K562 (cell line): ENCODE results near the gene CDCA4. TPM values are rescaled to one million over a fixed set of nuclear protein-coding genes. Genes with fewer than 3 reads are reported as not detected.

Source experiments
- ATF7 ChIP-seq: fragments of 450-650 bp; IDR thresholded peaks from 2 replicates; pipeline ENCODE4 v1.7.1; 2014; ENCODE audit warnings: mild to moderate bottlenecking, moderate library complexity
- FUS ChIP-seq: fragments of 200-400 bp; formaldehyde crosslinking; optimal IDR thresholded peaks from 2 replicates; pipeline ENCODE3; 2017; ENCODE audit warnings: low read depth, low read length
- GABPA ChIP-seq: fragments of 200-800 bp; sonication (Bioruptor generic); conservative IDR thresholded peaks from 2 replicates; pipeline ENCODE4 v1.6.1; 2016; ENCODE audit warnings: low read depth, missing genetic modification characterization, missing compliant biosample characterization
- MXI1 ChIP-seq: IDR thresholded peaks from 2 replicates; pipeline ENCODE4 v1.6.1; 2011; ENCODE audit warnings: low read depth, mild to moderate bottlenecking, improper control_type of control experiment, low read length
- PHTF2 ChIP-seq: fragments of 250-450 bp; sonication (Bioruptor Pico); IDR thresholded peaks from 2 replicates; pipeline ENCODE4 v1.5.0; 2021; ENCODE audit warnings: mild to moderate bottlenecking
- STAG1 ChIP-seq: sonication (generic); formaldehyde crosslinking; IDR thresholded peaks from 2 replicates; pipeline ENCODE4 v1.5.0; 2020; ENCODE audit warnings: missing genetic modification reagents, borderline replicate concordance
- SUPT5H ChIP-seq: fragments of 450-650 bp; IDR thresholded peaks from 2 replicates; pipeline ENCODE4 v1.6.1; 2016
- TGIF2 ChIP-seq: sonication (generic); formaldehyde crosslinking; IDR thresholded peaks from 2 replicates; pipeline ENCODE4 v1.8.1; 2022; ENCODE audit warnings: mild to moderate bottlenecking, missing genetic modification reagents, moderate library complexity
- ZNF143 ChIP-seq: sonication (generic); formaldehyde crosslinking; IDR thresholded peaks from 2 replicates; pipeline ENCODE4 v1.9.0; 2022; ENCODE audit warnings: mild to moderate bottlenecking, missing genetic modification reagents
- ZNF57 ChIP-seq: fragments of 450-650 bp; formaldehyde crosslinking; IDR thresholded peaks from 2 replicates; pipeline ENCODE4 v1.4.0; 2020; ENCODE audit warnings: mild to moderate bottlenecking, moderate library complexity
- polyA plus RNA-seq, 8 experiments: library from polyadenylated mRNA; depleted of rRNA in 4 of 8; stranded (reverse) in 5 of 8; unstranded in 3 of 8; fragments of >200 nt; fragmentation: Nextera tagmentation in 2 of 8; fragmentation: Illumina TruSeq in 1 of 8; extraction: Ambion mirVana in 2 of 8; extraction: Trizol in 1 of 8; gene quantifications; 2 replicates each; pipeline versions ENCODE4 v1.2.1 to v1.2.3, GENCODE V29; 2011 to 2014; ENCODE audit warnings: inconsistent platforms in 1 of 8, missing spikeins in 1 of 8
- total RNA-seq, 7 experiments: library from RNA; depleted of rRNA in 6 of 7; stranded (reverse); fragments of >200 nt in 6 of 7; fragmentation: Illumina TruSeq in 2 of 7; extraction: Trizol in 2 of 7; gene quantifications; 2 replicates each; pipeline versions ENCODE4 v1.2.1 to v1.2.3, GENCODE V29; 2011 to 2021; ENCODE audit warnings: low replicate concordance in 1 of 7
- TF ChIP-seq, protein P1 (sequence below), 2 experiments: fragments of 450-650 bp; formaldehyde crosslinking in 1 of 2; IDR thresholded peaks; 2 replicates each; pipeline versions ENCODE4 v1.4.0 to v1.6.1; 2014 to 2020; ENCODE audit warnings: mild to moderate bottlenecking in 2 of 2, borderline replicate concordance in 1 of 2, low read depth in 1 of 2
- TF ChIP-seq, protein P2 (sequence below): sonication (generic); formaldehyde crosslinking; IDR thresholded peaks from 2 replicates; pipeline ENCODE4 v1.8.1; 2023; ENCODE audit warnings: mild to moderate bottlenecking, missing genetic modification reagents
- TF ChIP-seq, protein P3 (sequence below): fragments of 250-450 bp; sonication (Bioruptor Pico); IDR thresholded peaks from 2 replicates; pipeline ENCODE4 v1.5.0; 2021; ENCODE audit warnings: mild to moderate bottlenecking, borderline replicate concordance

The CDCA4 gene
- total and polyA plus RNA-seq, 9 of the 15 experiments (the other 6 are each of a cell fraction or from before 2014, with no cell fraction given) = 6.6 to 44.2 (median 23.0) TPM

DNA sequence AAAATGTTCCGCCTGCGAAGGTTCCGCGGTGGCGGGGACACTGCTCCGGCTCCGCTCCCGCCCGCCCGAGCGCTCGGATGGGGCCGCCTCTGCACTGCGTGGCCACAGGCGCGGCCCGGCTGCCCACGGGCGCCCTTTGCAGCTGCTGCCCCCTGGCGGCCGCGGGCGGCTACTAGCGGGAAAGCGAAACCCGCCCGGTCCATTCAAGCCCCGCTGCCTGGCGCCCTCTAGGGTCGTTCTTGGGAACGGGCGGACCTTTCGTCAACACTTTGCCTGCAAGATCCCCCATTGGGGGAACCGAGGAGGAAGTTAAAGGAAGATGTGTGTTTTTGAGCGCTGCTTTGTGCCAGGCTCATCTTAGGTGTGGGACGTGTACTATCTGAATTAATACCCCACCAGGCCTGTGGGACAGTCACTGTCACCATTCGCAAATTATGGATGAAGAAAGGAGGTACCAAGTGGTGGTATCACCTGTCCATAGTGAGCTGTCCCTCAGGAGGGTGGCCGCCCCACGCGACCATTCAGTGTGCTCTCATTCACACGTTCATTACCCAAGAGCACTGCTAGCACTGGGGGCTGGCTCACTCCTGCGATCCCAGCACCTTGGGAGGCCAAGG lies 24.9 kb upstream of the CDCA4 start (continued):
- TF ChIP-seq, protein P1, sequence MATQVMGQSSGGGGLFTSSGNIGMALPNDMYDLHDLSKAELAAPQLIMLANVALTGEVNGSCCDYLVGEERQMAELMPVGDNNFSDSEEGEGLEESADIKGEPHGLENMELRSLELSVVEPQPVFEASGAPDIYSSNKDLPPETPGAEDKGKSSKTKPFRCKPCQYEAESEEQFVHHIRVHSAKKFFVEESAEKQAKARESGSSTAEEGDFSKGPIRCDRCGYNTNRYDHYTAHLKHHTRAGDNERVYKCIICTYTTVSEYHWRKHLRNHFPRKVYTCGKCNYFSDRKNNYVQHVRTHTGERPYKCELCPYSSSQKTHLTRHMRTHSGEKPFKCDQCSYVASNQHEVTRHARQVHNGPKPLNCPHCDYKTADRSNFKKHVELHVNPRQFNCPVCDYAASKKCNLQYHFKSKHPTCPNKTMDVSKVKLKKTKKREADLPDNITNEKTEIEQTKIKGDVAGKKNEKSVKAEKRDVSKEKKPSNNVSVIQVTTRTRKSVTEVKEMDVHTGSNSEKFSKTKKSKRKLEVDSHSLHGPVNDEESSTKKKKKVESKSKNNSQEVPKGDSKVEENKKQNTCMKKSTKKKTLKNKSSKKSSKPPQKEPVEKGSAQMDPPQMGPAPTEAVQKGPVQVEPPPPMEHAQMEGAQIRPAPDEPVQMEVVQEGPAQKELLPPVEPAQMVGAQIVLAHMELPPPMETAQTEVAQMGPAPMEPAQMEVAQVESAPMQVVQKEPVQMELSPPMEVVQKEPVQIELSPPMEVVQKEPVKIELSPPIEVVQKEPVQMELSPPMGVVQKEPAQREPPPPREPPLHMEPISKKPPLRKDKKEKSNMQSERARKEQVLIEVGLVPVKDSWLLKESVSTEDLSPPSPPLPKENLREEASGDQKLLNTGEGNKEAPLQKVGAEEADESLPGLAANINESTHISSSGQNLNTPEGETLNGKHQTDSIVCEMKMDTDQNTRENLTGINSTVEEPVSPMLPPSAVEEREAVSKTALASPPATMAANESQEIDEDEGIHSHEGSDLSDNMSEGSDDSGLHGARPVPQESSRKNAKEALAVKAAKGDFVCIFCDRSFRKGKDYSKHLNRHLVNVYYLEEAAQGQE (IDR thresholded peaks at IDR 0.05; ENCODE audit: borderline replicate concordance) = peak; percentile 97
- TF ChIP-seq, protein P1 (CRISPR knock-in tag; IDR thresholded peaks at IDR 0.05; ENCODE audit: low read depth) = no peak
- peak; percentile 95 for TF ChIP-seq STAG1
- no peak for TF ChIP-seq ZNF57 (CRISPR knock-in tag)
- TF ChIP-seq ZNF143 = no peak
- no peak for TF ChIP-seq GABPA (tag)
- TF ChIP-seq, protein P2, sequence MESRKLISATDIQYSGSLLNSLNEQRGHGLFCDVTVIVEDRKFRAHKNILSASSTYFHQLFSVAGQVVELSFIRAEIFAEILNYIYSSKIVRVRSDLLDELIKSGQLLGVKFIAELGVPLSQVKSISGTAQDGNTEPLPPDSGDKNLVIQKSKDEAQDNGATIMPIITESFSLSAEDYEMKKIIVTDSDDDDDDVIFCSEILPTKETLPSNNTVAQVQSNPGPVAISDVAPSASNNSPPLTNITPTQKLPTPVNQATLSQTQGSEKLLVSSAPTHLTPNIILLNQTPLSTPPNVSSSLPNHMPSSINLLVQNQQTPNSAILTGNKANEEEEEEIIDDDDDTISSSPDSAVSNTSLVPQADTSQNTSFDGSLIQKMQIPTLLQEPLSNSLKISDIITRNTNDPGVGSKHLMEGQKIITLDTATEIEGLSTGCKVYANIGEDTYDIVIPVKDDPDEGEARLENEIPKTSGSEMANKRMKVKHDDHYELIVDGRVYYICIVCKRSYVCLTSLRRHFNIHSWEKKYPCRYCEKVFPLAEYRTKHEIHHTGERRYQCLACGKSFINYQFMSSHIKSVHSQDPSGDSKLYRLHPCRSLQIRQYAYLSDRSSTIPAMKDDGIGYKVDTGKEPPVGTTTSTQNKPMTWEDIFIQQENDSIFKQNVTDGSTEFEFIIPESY = 0 out of 2 replicates have a peak, but pooled peaks have one; percentile 56
- no peak for TF ChIP-seq TGIF2
- TF ChIP-seq PHTF2 (CRISPR knock-in tag) = no peak
- no peak for TF ChIP-seq SUPT5H
- TF ChIP-seq MXI1 = no peak
- TF ChIP-seq FUS = no peak
- 0 out of 2 replicates have a peak, but pooled peaks have one; percentile 48 for TF ChIP-seq ATF7
- TF ChIP-seq, protein P3, sequence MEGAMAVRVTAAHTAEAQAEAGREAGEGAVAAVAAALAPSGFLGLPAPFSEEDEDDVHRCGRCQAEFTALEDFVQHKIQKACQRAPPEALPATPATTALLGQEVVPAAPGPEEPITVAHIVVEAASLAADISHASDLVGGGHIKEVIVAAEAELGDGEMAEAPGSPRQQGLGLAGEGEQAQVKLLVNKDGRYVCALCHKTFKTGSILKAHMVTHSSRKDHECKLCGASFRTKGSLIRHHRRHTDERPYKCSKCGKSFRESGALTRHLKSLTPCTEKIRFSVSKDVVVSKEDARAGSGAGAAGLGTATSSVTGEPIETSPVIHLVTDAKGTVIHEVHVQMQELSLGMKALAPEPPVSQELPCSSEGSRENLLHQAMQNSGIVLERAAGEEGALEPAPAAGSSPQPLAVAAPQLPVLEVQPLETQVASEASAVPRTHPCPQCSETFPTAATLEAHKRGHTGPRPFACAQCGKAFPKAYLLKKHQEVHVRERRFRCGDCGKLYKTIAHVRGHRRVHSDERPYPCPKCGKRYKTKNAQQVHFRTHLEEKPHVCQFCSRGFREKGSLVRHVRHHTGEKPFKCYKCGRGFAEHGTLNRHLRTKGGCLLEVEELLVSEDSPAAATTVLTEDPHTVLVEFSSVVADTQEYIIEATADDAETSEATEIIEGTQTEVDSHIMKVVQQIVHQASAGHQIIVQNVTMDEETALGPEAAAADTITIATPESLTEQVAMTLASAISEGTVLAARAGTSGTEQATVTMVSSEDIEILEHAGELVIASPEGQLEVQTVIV (CRISPR knock-in tag) = no peak
